Activated CD4-positive, alpha-beta T cell treated with anti-CD3 and anti-CD28 coated beads, Interleukin-2, amount 50 U/mL, for 4 hours (primary cell): ENCODE measurements around the gene UTS2R.

Experiments used
- DNase-seq, 2 experiments: peaks; one replicate each; pipeline ENCODE4 v3.0.0-alpha.2; 2020

UTS2R gene

DNA sequence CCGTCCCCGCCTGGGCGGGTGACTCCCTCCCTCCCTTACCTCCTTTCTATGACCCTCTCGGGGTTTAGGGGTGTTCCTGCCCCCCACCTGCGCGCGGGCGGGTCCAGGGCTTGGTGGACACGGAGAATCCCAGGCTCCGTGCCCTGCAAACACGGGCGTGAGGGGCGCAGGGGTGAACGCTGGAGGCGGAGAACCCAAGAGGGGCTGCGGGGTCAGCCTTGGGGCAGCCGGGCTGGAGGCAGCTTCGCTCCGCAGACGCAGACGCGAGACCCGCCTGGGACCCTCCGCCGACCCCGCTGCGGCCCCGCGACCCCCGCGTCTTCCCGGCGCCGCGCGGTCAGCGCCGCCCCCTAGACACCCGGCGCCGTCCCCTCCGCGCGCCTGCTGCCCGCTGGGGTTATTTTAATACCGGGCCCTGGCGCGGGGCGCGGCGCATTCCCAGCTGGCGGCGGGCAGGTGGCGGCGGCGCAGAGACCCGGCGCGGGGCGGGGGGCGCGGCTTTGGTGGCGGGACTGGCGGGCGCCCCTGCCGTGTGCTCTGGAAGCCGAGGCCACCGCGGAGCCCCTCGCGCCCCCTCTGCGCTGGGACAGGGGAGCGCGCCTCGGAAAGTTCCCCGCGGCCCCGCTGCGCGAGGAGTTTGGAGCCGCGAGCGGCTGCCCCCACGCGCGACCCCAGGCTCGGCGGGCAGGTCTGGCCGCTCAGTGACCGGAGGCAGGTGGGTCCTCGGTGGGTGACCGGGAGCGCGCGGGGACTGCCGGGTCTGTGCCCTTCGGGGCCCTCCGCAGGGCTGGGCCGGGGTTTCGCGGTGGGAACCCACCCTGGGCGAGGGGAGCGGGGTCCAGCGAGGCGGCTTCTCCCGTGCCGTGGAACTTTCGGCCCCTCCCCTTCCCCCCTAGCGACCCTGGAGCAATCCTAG is at the start of gene UTS2R:
TSS of gene UTS2R (plus strand) at position 433 of the 916 bp plus-strand sequence. CDS start 2,560 bp downstream, outside the sequence.
- DNase-seq, result no peak

- DNase-seq, result no peak
These were observed 49.6 kb upstream of the UTS2R start for GRCh38 chr17:82321947-82322466.

DNA sequence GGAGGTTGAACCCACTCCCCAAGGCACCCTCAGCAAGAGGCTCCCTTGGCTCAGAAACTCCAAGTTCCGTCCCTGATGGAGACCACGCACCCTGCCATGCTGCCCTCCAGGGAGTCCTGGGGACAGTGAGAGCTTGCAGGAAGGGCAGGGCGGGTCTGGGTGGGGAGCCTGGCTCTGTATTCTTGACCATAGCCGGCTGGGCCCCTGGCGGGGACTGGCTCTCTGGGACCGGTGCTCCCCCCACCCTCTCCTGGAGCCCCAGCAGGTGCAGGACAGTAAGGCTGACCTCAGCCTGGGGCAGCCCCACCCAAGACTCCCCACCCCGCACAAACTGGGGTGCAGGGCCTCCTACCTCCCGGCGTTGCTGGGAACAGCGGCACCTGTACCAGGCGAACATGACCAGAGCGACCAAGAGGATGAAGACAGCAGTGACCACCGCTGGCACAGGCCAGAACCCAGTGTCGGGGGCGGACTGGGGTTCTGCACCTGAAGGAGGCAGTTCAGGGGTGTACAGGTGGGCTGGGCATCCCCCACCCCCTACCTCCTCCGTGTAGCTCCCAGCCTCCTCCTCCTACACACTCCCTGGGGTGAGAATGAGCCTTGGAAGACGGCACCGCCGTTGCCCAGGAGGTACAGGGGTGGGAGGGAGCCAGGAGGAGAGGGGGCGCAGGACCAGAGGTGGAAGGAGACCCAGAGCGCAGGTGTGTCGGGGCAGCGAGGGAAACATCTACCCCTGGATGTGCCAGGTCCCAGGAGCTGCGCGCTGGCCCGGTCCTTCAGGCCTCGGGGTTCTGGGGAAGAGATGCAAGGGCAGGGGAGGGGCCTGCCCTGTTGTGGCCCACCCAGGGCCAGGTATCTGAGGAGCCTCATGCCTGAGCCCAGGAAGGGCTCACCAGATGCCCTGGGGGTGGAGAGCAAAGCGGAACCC is 48.8 kb upstream of the UTS2R start:
- DNase-seq, result no peak

- DNase-seq, result no peak
These were observed 47.9 kb upstream of the UTS2R start for GRCh38 chr17:82323514-82324234.

- peak; percentile 41 to 57 for DNase-seq
These were observed 46.8 kb upstream of the UTS2R start for GRCh38 chr17:82324566-82325285.

- DNase-seq, result no peak
These were observed 46.0 kb upstream of the UTS2R start for GRCh38 chr17:82325286-82326180.

DNA sequence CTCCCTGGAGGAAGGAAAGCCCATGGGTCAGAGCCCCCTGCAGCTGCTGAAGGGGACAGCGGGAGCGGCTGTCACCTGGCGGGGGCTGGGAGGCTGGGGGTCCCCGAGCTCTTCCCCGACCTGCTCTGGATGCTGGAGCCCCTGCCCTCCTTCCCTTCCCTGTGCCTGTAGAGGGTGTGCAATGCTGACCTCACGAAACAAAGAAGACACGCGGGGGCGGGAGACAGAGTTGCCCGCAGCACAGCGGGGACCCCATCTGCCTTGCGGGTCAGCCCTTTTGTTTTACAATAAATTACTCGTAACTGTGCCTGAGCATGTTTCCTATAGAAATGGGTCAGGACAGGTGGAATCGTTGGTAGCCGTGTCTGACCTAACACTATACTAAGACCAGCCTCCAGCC is 44.3 kb upstream of the UTS2R start:
- DNase-seq, result no peak

DNA sequence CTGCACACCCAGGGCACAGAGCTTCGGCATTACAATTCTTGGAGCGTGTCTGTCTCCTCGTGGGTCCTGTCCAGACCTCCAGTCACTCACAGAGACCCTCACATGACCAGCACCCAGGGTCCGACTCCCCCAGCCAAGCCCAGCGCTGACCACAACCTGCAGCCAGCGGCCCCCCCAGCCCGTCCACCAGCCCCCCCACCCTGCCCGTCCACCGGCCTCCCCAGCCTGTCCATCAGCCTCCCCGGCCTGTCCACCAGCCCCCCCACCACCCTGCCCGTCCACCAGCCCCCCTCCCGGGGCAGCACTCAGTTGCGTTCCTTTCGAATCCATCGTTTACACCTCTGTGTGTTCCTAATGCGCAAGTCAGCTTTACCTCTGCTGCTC is 43.8 kb upstream of the UTS2R start:
- DNase-seq, result no peak

DNA sequence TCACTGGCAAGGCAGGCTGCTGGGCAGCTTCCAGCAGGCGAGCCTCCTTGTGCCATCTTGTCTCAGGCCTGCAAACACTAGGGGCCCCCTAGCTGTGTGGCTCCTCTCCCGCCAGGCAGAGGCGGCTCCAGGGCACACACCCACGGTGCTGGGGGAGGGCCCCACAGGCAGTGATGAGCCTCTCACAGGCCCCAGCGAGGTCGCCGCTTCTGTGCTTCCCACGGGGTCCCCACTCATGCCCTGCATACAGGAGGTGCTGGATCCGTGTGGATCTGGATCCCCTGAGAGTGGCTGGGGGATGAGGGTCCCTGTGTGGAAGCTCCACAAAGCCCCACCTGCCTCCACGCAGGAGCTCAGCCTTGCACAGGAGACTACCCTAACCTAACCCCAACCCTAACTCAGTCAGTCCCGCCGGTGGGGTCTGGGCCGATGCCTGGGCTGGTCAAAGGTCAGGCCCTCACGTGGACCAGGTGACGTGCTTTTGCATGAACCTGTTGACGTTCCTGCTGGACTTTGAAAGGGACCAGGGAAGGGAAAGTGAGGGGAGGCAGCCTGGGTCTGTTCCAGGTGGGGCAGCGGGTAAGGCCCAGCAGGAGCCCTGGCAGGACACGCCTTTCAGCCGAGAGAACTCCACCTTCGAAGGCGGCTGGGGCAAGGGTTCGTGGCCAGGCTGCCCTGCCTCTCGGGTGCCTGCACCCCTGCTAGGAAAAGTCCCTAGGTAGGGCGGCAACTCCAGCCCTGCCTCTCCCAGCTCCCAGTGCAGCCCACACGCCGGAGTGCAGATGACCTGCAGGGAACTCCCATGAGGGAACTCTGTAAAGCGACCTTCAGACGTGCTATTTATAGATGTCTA is 43.2 kb upstream of the UTS2R start:
- no peak for DNase-seq

GRCh38 chr17:82328994-82329507 is 42.5 kb upstream of the UTS2R start:
- no peak for DNase-seq

GRCh38 chr17:82329683-82330321 is 41.8 kb upstream of the UTS2R start:
- DNase-seq, result no peak

- no peak for DNase-seq
These were observed 41.0 kb upstream of the UTS2R start for GRCh38 chr17:82330322-82331239.

GRCh38 chr17:82331345-82331939 is 40.1 kb upstream of the UTS2R start:
- no peak for DNase-seq

- DNase-seq, result no peak
These were observed 38.8 kb upstream of the UTS2R start for GRCh38 chr17:82332669-82333278.

DNA sequence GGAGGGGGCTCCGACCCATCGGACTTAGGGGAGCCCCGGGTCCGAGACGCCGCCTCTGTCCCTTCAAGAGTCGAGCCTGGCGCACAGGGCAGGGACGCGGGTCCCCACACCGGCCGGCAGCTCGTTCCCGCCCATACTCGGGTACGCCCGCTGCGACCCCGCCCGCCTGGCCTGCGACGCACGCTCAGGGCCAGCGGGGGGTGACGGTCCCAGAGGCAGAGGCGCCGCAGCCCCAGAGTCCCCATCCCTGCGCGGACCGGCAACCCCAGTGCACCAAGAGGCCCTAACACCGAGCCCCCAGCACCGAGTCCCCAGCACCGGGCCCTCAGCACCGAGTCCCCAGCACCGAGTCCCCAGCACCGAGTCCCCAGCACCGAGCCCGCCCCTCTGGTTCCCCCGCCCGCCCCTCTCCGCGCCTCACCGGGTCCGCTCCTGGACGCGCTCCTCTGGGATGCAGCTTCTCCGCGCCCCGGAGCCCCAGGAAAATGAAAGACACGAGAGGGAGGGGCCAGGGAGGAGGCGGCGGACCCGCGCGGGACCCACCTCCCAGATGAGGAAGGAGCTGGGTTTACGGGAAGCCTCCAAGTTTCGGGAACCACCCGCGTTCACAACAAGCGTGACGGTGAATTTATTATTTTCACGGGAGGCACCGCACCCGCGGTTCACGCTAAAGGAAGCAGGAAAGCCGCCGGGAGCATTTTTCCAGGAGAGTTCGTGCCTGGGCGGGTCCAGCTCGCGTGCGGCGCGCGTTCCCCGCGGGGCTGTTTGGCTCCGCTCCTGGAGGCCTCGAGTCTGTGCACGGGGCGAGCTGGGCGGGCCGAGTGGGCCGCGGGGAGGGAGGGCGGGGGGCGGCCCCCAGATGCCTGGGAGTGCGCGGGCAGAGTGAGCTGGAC is 38.0 kb upstream of the UTS2R start, which contains the start of gene SECTM1:
TSS of gene SECTM1 (minus strand) at position 488 of the 893 bp plus-strand sequence. CDS start 6,526 bp downstream, outside the sequence.
- DNase-seq, result no peak

DNA sequence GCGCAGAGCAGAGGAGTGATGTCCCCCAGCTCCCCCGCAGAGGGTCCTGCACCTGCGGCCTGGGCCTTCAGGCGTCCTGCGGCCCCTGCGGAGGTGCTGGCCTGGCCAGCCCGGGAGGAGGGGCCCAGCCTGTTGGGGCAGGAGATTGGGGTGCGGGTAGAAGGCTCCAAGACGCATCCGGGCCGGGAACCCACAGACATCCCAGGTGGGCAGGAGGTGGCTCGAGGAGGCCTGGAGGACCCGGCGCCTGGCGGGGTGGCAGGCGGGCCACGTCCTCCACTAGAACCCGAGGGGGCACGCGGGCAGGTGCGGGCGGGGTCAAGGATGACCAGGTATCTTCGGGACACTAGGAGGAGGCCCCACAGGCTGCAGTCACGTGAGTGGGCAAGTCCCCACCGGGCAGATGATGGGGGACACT is 37.4 kb upstream of the UTS2R start:
- no peak for DNase-seq
